Thoracic aorta (tissue), 2 donors: ENCODE measurements around the gene PDK2. TPM values are rescaled to one million over a fixed set of nuclear protein-coding genes. Genes with fewer than 3 reads are reported as not detected.

Source experiments
- ATAC-seq: fragments of 150-250 bp; one replicate; pipeline ENCODE4 v1.8.0; 2017; ENCODE audit warnings: low read depth; ENCODE audit not compliant: insufficient number of reproducible peaks, low FRiP score
- DNase-seq: peaks from one replicate; pipeline ENCODE4 v3.0.0-alpha.2; 2020; ENCODE audit warnings: low spot score
- H3K27ac ChIP-seq, 2 donors: fragments of 200-600 bp; sonication (generic); 1 replicate in 1 of 2; 2 replicates in 1 of 2; pipeline ENCODE4 v1.5.1; 2016; ENCODE audit warnings: mild to moderate bottlenecking in 2 of 2, moderate library complexity in 2 of 2
- H3K27me3 ChIP-seq: fragments of 200-600 bp; sonication (generic); replicated peaks from 2 replicates; pipeline ENCODE4 v1.6.0; 2016; ENCODE audit warnings: mild to moderate bottlenecking; ENCODE audit not compliant: insufficient read depth
- H3K36me3 ChIP-seq: fragments of 200-600 bp; sonication (generic); one replicate; pipeline ENCODE4 v1.5.1; 2016
- H3K4me1 ChIP-seq, 2 donors: fragments of 200-600 bp; sonication (generic); 1 replicate in 1 of 2; 2 replicates in 1 of 2; pipeline versions ENCODE4 v1.5.1 to v1.6.0; 2016; ENCODE audit warnings: low read depth in 2 of 2, mild to moderate bottlenecking in 1 of 2; ENCODE audit not compliant: control insufficient read depth in 1 of 2
- H3K4me3 ChIP-seq: fragments of 200-600 bp; sonication (generic); 2 replicates; pipeline ENCODE4 v1.5.1; 2016; ENCODE audit warnings: mild to moderate bottlenecking
- H3K9me3 ChIP-seq: fragments of 200-600 bp; sonication (generic); 2 replicates; pipeline ENCODE4 v1.5.1; 2016
- CTCF ChIP-seq: fragments of 200-600 bp; sonication (generic); IDR thresholded peaks from one replicate; pipeline ENCODE4 v1.5.1; 2019; ENCODE audit warnings: antibody characterized with exemption
- total RNA-seq, 2 donors: library from RNA; depleted of rRNA; stranded (reverse); fragments of >200 nt; gene quantifications; one replicate each; pipeline versions ENCODE4 v1.1.0 to v1.2.3, GENCODE V29; 2016

PDK2 gene
- total RNA-seq, 2 donors from 2014 or later: 35.5 to 74.9 TPM

- Histone ChIP-seq H3K27ac (peak overlapping the region; percentile 96 to 98), H3K36me3 (peaks cover 3% of the 10 kb centered on the region), H3K4me1 (peaks cover 60 to 95% of the 10 kb centered on the region in 2 donors), H3K9me3 (no peaks in the 10 kb centered on the region), H3K27me3 (no peaks in the 10 kb centered on the region), H3K4me3 (peak overlapping the region; percentile 51)
- no peak for TF ChIP-seq CTCF
- peak; percentile 77 for DNase-seq
- peak; percentile 32 for ATAC-seq
Observed at GRCh38 chr17:50062293-50063243, 32.6 kb upstream of the PDK2 start.

- no peaks in the 10 kb centered on the region for H3K27me3 ChIP-seq
- H3K36me3 ChIP-seq: peaks cover 12% of the 10 kb centered on the region
- DNase-seq (no peak), ATAC-seq (no peak)
- peaks cover 52 to 88% of the 10 kb centered on the region in 2 donors for H3K4me1 ChIP-seq
- TF ChIP-seq CTCF: no peak
- no peaks in the 10 kb centered on the region for H3K9me3 ChIP-seq
- H3K27ac ChIP-seq: peak overlapping the region; percentile 96 to 98
- no peak overlapping the region for H3K4me3 ChIP-seq
Observed at GRCh38 chr17:50063561-50064252, 31.4 kb upstream of the PDK2 start.

- ATAC-seq: peak; percentile 49
- H3K4me3 ChIP-seq: no peak overlapping the region
- H3K27ac ChIP-seq: peak overlapping the region; percentile 96 to 98
- peak; percentile 17 for TF ChIP-seq CTCF
- no peaks in the 10 kb centered on the region for H3K9me3 ChIP-seq
- DNase-seq: peak; percentile 79
- H3K4me1 ChIP-seq: peaks cover 45 to 80% of the 10 kb centered on the region in 2 donors
- H3K36me3 ChIP-seq: peaks cover 18% of the 10 kb centered on the region
- no peaks in the 10 kb centered on the region for H3K27me3 ChIP-seq
Observed at GRCh38 chr17:50064253-50065001, 30.7 kb upstream of the PDK2 start.

- TF ChIP-seq CTCF: no peak
- DNase-seq: no peak
- no peaks in the 10 kb centered on the region for H3K9me3 ChIP-seq
- H3K4me1 ChIP-seq: peaks cover 44 to 74% of the 10 kb centered on the region in 2 donors
- peak overlapping the region; percentile 96 to 98 for H3K27ac ChIP-seq
- no peaks in the 10 kb centered on the region for H3K27me3 ChIP-seq
- no peak for ATAC-seq
- no peak overlapping the region for H3K4me3 ChIP-seq
- peaks cover 24% of the 10 kb centered on the region for H3K36me3 ChIP-seq
Observed at GRCh38 chr17:50065056-50065455, 30.1 kb upstream of the PDK2 start.
